Measurements from ENCODE around the gene MAP3K12.
"Not testable (repeated sequence)": the region's sequence is repeated elsewhere in the genome, so short reads cannot be mapped to it uniquely, and the experiment has no call there.

Gene MAP3K12

DNA sequence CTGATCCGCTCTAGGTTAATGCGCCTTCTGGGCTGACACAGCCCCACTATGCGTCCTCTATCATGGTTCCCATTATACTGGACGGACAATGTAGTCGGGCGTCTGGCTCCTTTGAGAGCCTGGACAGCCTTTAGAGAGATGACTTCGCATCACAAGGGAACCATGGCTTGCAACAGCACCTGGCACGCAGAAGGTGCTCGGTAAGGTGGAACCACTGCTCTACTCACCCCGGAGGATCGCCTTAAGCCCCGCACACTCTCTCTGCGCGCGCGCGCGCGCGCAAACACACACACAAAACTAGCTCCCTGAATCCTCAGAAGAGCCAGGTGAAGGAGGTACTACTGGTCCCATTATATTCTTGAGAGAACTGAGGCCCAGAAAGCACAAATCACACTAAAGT lies 7.1 kb downstream of the MAP3K12 start:
- DNase-seq (ENCODE audit: low spot score) = no peak

DNA sequence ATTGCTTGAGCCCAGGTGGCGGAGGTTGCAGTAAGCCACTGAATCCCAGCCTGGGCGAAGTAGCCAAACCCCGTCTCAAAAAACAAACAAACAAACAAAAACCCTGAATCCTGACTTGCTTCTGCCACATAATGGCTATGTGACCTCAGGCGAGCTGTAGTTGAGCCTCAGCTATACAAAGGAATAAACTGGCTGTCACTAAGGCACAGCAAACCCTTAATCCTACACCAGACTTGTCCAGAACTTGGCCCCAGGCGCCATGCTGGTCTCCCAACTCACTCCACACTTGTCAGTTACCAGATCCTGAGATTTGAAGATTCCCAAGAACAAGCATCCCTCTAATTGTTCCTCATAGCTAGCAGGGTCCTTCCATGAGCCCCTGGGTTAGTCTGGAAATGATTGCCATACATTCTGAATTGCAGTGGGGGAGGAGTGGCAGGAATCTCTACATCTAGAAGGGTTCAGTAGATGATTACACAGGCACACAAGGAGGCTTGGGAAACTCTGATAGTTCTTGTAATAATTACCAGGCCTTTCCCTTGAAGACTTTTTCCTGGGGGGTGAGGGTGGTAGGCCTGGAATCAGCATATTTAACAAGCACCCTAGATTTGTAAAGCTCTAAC lies 9.9 kb downstream of the MAP3K12 start:
- no peak for DNase-seq (ENCODE audit: low spot score)

GRCh38 chr12:53486736-53487487 lies 12.3 kb downstream of the MAP3K12 start:
- no peak for DNase-seq (ENCODE audit: low spot score)

DNA sequence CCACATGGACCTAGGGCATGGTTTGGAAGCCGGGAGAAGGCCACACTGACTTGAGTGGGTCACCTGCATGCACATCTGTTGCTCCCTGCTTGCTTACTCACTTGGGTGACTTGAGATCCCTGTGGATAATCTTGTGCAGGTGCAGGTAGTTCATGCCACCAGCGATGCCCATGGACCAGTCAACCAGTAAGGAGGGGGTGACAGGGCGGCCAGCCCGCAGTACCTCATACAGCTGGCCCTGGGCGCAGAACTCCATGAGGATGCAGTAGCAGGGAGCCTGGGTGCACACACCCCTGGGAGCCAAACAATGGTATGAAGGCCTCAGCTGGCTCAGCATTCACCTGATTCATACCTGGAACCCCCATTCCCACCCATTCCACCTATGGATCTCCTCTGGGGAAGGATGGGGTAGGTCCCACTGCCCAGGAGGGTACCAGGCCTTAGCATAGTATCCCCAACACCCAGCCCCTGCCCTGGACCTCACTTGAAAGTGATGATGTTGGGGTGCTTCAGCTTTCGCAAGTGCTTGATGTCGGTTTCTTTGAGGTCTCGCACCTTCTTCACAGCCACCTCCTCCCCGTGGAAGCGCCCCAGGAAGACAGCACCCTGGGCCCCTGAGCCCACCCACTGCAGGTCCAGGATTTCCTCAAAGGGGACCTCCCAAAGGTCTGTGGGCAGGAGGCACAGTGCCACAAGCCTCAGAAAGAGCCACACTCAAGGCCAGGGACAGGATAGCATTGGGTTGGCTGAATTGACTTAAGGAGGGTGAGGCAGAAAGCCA lies 13.1 kb downstream of the MAP3K12 start:
- no peak for DNase-seq (ENCODE audit: low spot score)

DNA sequence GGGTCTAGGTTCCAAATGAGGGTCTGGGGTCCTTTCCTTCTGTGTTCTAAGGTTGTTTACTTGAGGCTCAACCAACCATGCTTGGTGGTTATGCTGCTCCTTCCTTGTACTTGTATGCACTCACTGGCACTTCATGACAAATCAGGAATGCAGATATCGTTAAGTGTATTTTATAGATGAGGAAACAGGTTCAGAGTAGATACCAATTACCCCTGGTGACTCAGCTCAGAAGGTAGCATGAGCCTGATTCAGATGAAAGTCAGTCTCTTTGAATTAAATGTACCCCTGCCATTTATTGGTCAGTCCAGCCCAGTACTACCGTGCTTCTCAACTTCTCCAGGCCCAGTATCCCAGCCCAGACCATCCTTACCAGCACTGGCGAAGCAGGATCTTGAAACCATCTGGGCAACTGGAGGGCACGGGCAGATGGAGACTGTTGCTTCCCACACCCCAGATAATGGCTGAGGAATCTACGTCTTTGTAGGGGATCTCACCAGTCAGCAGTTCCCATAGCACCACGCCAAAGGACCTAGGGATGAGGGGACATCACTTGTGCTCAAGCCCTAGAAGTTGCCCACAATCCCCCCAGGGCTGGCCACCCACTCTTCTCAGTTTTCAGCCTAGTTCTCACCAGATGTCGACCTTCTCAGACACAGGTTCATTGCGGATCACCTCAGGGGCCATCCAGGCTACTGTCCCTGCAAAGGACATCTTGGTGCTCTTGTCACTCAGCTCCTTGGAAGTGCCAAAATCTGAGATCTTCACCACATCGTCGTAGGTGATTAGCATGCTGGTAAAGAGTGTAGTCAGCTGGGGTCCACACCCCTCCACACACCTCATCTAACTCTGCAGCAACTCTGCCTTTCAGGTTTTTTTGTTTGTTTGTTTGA lies 14.3 kb downstream of the MAP3K12 start:
- no peak for DNase-seq (ENCODE audit: low spot score)

DNA sequence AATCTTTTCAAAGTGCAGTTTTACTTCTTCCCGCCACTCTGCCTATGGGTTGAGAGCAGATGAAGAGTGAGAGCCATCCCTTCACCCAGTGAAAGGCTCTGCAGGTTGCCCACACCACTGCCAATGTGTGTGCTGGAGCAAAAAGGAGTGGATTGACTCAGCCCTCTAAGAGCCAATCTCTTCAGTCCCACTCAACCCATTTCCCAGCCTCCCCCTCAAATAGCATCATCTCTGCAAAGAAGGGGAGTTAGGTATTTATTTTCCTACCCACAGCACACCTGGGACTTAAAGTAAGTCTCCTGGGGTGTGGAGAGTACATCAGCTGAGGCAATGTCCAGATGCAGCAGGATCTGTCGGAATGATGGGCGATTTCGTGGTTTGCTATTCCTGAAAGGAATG lies 15.3 kb downstream of the MAP3K12 start:
- DNase-seq (ENCODE audit: low spot score) = no peak

- no peak for DNase-seq (ENCODE audit: low spot score)
These were observed 15.9 kb downstream of the MAP3K12 start for GRCh38 chr12:53483225-53483978.

- DNase-seq (ENCODE audit: low spot score) = no peak
These were observed 16.6 kb downstream of the MAP3K12 start for GRCh38 chr12:53482626-53483168.

DNA sequence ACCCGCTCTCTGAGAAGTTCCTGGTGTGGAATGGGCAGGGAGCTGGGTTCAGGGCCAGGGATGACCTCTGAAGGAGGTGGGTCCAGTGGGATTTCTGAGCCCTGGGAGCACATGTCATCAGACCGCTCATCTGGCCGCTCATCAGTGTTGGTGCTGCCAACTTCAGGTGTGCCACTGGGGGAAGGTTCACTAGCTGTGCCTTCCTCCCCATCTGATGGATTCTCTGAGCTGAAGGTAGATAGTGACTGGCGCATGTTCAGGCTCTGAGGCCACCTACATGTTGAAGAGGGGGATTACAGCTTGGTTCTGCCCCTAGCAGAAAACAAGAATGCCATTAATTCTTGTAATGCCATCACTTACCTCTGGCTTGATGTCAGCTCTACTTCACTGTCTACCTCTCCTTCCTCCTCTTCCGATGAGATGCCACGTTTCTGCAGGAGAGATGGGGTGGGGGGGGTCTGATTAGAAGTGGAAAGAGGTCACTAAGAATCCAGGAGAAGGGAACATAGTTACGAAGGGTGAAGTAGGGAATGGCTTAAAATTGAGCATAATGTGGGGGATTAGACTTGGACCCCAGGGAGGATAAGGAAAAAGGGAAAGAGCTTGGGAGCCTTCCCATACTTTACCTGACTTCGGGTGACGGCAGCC lies 17.2 kb downstream of the MAP3K12 start:
- no peak for DNase-seq (ENCODE audit: low spot score)

- not testable (repeated sequence) for DNase-seq (ENCODE audit: low spot score)
These were observed 17.8 kb downstream of the MAP3K12 start for GRCh38 chr12:53481458-53481857.

- no peak for DNase-seq (ENCODE audit: low spot score)
These were observed 18.5 kb downstream of the MAP3K12 start for GRCh38 chr12:53480491-53481442.

- no peak for DNase-seq (ENCODE audit: low spot score)
These were observed 19.9 kb downstream of the MAP3K12 start for GRCh38 chr12:53479331-53479730.

DNA sequence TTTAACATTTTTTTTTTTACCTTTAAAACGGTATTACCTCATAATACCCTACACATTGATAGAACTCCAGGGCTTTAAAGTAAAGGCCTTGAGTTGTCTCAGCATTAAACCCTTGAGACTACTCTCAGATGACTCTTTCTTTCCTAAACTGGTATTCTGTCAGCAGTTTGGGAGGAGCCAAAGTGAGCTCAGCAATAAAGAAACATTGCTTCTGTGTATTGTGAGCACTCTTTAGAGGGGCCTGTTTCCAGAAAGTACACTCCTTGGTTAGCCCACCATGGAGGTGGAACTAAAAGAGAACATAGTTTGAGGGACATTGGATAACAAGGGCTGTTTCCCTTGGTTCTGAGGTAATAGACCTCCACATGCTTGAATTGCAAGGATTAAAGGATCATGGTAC lies 20.4 kb downstream of the MAP3K12 start:
- no peak for DNase-seq (ENCODE audit: low spot score)

DNA sequence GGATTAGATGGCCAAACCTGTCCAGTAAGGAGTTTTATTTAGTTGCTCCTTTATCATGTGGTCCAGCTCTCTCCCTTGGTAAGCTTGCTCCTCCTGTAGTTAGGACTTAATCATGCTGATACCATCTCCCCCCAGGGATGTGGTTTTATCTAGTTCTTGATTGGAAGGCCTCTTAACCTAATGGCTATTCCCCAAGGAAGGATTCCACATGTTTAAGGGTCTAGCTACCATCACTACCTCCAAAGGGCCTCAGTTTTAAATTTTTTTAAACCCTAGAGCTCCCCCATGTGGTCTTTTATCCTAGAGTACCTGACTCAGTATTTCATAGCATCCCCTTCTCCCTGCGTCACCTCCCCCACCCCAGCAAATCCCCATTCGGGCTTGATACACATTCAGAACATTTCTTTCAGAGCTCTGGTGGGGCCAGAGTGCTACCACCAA lies 22.5 kb downstream of the MAP3K12 start:
- no peak for DNase-seq (ENCODE audit: low spot score)

GRCh38 chr12:53474819-53475218 lies 24.4 kb downstream of the MAP3K12 start:
- no peak for DNase-seq (ENCODE audit: low spot score)

GRCh38 chr12:53474077-53474476 lies 25.2 kb downstream of the MAP3K12 start:
- DNase-seq (ENCODE audit: low spot score) = no peak

GRCh38 chr12:53472056-53472582 lies 27.1 kb downstream of the MAP3K12 start:
- no peak for DNase-seq (ENCODE audit: low spot score)

DNA sequence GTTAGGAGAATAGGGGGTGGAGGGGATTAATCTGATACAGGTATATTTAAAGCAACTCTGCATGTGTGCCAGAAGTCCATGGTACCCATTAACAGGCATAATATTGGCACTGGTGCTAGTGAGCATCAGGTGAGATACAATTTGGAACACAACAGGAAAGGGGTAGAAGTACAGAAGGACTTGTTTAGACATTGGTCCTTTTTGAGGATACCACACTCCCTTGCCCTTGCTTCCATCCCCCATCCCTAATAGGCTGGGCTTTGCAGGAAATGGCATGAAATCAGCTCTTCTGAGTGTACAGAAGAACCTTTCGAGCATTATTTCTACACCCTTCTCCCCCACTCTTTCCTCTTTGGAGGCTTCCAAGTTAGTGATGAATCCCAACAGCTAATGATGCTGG lies 31.0 kb downstream of the MAP3K12 start:
- no peak for DNase-seq (ENCODE audit: low spot score)

DNA sequence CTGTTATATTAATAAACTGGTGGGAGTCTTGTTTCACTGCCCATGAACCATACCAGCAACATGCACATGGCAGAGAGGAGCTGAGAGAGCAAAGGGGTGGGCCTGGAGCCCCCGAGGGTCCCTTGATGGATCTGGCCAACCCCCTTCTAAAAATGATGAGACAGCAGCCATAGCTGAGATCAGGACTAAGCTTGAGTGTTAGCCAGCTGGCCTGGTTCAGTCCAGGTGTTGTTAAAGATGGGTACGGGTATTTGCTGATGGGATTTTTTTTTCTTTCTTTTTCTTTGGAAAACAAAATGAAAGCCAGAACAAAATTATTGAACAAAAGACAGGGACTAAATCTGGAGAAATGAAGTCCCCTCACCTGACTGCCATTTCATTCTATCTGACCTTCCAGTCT lies 31.4 kb downstream of the MAP3K12 start:
- no peak for DNase-seq (ENCODE audit: low spot score)
